Upper lobe of left lung (tissue), 6 donors: ENCODE data around the gene SRGAP3. TPM values are rescaled to one million over a fixed set of nuclear protein-coding genes. Genes with fewer than 3 reads are reported as not detected.

Experiments
- ATAC-seq, 2 donors: fragments of 200-7000 bp; cut with Tn5 transposase; one replicate each; pipeline ENCODE4 v1.9.1; 2022; ENCODE audit warnings: mild to moderate bottlenecking in 2 of 2, moderate library complexity in 2 of 2; ENCODE audit not compliant: low FRiP score in 2 of 2
- DNase-seq, 2 donors: peaks; one replicate each; pipeline ENCODE4 v3.0.0-alpha.2; 2019 to 2020
- H3K27ac ChIP-seq, 4 donors: fragments of 200-600 bp; sonication (generic); one replicate each; pipeline ENCODE4 v1.5.1; 2016 to 2019
- H3K27me3 ChIP-seq, 4 donors: fragments of 200-600 bp; sonication (generic); one replicate each; pipeline ENCODE4 v1.5.1; 2017 to 2019
- H3K36me3 ChIP-seq, 4 donors: fragments of 200-600 bp; sonication (generic); one replicate each; pipeline ENCODE4 v1.5.1; 2016 to 2019
- H3K4me1 ChIP-seq, 4 donors: fragments of 200-600 bp; sonication (generic); one replicate each; pipeline ENCODE4 v1.5.1; 2018 to 2019
- H3K4me3 ChIP-seq, 4 donors: fragments of 200-600 bp; sonication (generic); one replicate each; pipeline ENCODE4 v1.5.1; 2017 to 2019; ENCODE audit warnings: mild to moderate bottlenecking in 2 of 4, moderate library complexity in 1 of 4
- H3K9me3 ChIP-seq, 4 donors: fragments of 200-600 bp; sonication (generic); one replicate each; pipeline ENCODE4 v1.5.1; 2018 to 2019
- EP300 ChIP-seq, 4 donors: sonication (generic); formaldehyde crosslinking; IDR thresholded peaks; one replicate each; pipeline ENCODE4 v1.5.1; 2017; ENCODE audit warnings: antibody characterized with exemption in 4 of 4, control low read depth in 2 of 4
- POLR2A ChIP-seq, 4 donors: fragments of 450-650 bp; IDR thresholded peaks; one replicate each; pipeline ENCODE4 v1.5.1; 2016 to 2017; ENCODE audit warnings: antibody characterized with exemption in 4 of 4, mild to moderate bottlenecking in 2 of 4
- POLR2AphosphoS5 ChIP-seq, 2 donors: sonication (generic); formaldehyde crosslinking; IDR thresholded peaks; one replicate each; pipeline ENCODE4 v1.5.1; 2017; ENCODE audit warnings: antibody characterized with exemption in 2 of 2
- WGBS, 2 donors: methylation state at CpG; one replicate each; pipeline ENCODE4 v1.1.5; 2017 to 2018; 5-methylcytosine and 5-hydroxymethylcytosine counted together
- total RNA-seq, 6 donors: library from RNA; depleted of rRNA in 4 of 6; stranded (reverse); fragments of >200 nt in 4 of 6; gene quantifications; one replicate each; pipeline versions ENCODE4 v1.1.0 to v1.2.1, GENCODE V29; 2016 to 2021
- TF ChIP-seq, protein P1 (sequence below), 6 experiments: fragments of 450-650 bp in 4 of 6; fragments of 200-600 bp in 2 of 6; sonication (generic) in 2 of 6; IDR thresholded peaks; one replicate each; pipeline ENCODE4 v1.5.1; 2016 to 2019; ENCODE audit warnings: antibody characterized with exemption in 6 of 6
- donor health status: DM: no; HTN: no; CAD: no; lungs with moderate emphysema.
- donor health status: DM: no; HTN: yes; CAD: no; lungs with severe emphysema.

Gene SRGAP3
- total RNA-seq, 6 donors from 2014 or later: 4.6 to 29.6 (median 11.4) TPM

DNA sequence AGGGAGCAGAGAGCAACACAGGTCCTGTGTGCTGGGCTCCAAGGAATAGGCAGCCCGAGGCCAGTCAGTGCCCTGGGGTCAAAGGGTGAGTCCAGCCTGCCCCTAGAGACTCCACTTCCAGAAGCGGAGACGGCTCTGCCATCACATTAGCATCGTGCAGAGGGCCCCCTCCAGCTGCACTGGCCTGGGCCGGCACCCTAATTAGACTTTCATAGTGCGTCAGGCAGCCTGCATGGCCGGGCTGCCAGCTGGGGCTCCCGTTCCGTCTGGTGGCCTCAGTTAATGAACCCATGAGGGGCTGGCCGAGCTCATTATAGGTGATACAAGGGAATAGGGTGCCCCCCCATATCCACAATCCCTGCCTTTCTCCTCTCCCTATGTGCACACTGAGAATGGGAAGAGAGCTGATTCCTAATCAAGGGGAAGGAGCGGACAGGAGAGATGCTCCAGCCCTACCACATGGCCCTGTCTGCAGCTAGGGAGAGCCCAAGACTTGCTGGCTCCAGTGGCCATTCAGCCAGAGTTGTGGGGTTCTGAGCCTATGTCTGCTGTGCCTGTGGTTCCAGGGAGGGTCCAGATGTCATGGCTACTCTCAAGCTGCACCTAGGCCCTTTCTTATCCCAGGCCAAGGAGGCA is 128.0 kb downstream of the SRGAP3 start:
- ATAC-seq (no peak), DNase-seq (peak in 1 of 2 donors; percentile 47)
- 71 to 87% methylated on average over 2 to 11 of the region's 11 CpGs for WGBS, 2 donors
- no peaks in the 10 kb centered on the region for H3K27me3 ChIP-seq
- H3K4me1 ChIP-seq: no peaks in the 10 kb centered on the region
- H3K36me3 ChIP-seq: no peaks in the 10 kb centered on the region
- no peak overlapping the region for H3K4me3 ChIP-seq
- H3K9me3 ChIP-seq: no peaks in the 10 kb centered on the region
- TF ChIP-seq, protein P1, sequence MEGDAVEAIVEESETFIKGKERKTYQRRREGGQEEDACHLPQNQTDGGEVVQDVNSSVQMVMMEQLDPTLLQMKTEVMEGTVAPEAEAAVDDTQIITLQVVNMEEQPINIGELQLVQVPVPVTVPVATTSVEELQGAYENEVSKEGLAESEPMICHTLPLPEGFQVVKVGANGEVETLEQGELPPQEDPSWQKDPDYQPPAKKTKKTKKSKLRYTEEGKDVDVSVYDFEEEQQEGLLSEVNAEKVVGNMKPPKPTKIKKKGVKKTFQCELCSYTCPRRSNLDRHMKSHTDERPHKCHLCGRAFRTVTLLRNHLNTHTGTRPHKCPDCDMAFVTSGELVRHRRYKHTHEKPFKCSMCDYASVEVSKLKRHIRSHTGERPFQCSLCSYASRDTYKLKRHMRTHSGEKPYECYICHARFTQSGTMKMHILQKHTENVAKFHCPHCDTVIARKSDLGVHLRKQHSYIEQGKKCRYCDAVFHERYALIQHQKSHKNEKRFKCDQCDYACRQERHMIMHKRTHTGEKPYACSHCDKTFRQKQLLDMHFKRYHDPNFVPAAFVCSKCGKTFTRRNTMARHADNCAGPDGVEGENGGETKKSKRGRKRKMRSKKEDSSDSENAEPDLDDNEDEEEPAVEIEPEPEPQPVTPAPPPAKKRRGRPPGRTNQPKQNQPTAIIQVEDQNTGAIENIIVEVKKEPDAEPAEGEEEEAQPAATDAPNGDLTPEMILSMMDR (IDR thresholded peaks at IDR 0.05): no peak
- TF ChIP-seq POLR2A (IDR thresholded peaks at IDR 0.05) (no peak), POLR2AphosphoS5 (IDR thresholded peaks at IDR 0.05) (no peak), EP300 (IDR thresholded peaks at IDR 0.05) (no peak)
- H3K27ac ChIP-seq: no peak overlapping the region

DNA sequence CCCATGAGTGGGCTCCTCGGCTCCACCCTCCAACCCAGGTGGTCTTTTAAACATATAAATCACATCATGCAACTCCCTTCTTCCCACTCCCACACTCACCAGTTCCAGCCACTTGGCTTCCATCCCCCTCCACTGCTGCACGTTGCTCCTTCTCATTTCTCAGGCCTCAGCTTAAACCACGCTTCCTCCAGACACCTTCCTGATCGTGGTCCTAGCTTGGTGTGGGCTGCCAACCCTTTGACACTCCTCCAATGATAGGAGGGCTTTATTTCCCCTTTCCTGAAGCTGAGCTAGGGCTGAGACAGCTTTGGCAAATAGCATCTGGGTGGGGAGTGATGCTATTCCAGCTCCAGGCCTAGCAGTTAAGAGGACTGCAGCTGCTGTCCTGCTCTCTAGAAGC is 130.1 kb downstream of the SRGAP3 start:
- H3K27ac ChIP-seq: no peak overlapping the region
- H3K36me3 ChIP-seq: no peaks in the 10 kb centered on the region
- no peak overlapping the region for H3K4me3 ChIP-seq
- no peaks in the 10 kb centered on the region for H3K9me3 ChIP-seq
- H3K27me3 ChIP-seq: no peaks in the 10 kb centered on the region
- DNase-seq (no peak), ATAC-seq (no peak)
- no peak for TF ChIP-seq POLR2A (IDR thresholded peaks at IDR 0.05)
- TF ChIP-seq EP300 (IDR thresholded peaks at IDR 0.05): no peak
- TF ChIP-seq, protein P1 (IDR thresholded peaks at IDR 0.05): no peak
- no peak for TF ChIP-seq POLR2AphosphoS5 (IDR thresholded peaks at IDR 0.05)
- no peaks in the 10 kb centered on the region for H3K4me1 ChIP-seq
- WGBS, 2 donors: 51 to 59% methylated on average over 4 of the region's 4 CpGs

DNA sequence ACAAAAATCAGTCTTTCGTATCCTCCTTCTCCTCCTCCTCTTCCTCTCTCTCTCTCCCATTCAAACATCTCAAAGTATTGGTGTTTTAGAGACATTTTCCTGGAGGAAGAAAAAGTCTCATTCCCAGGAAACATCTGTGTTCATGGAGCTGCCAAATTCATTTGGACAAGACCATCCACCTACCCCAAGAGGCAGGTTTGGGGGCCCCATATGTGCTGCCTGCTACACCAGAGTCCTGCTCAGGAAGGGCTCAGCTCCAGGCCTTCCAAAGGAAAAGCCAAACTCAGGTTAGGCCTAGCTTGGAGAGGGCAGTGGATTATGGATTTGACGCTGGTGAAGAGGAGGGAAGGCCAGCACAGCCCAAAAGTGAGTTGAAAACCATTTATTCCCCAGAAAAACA is 131.2 kb downstream of the SRGAP3 start:
- H3K27ac ChIP-seq: no peak overlapping the region
- no peak overlapping the region for H3K4me3 ChIP-seq
- ATAC-seq (no peak), DNase-seq (no peak)
- 67 to 86% methylated on average over 2 of the region's 2 CpGs for WGBS, 2 donors
- no peaks in the 10 kb centered on the region for H3K4me1 ChIP-seq
- no peaks in the 10 kb centered on the region for H3K9me3 ChIP-seq
- H3K36me3 ChIP-seq: no peaks in the 10 kb centered on the region
- H3K27me3 ChIP-seq: no peaks in the 10 kb centered on the region
- TF ChIP-seq, protein P1 (IDR thresholded peaks at IDR 0.05): no peak
- TF ChIP-seq POLR2AphosphoS5 (IDR thresholded peaks at IDR 0.05) (no peak), POLR2A (IDR thresholded peaks at IDR 0.05) (no peak), EP300 (IDR thresholded peaks at IDR 0.05) (no peak)

DNA sequence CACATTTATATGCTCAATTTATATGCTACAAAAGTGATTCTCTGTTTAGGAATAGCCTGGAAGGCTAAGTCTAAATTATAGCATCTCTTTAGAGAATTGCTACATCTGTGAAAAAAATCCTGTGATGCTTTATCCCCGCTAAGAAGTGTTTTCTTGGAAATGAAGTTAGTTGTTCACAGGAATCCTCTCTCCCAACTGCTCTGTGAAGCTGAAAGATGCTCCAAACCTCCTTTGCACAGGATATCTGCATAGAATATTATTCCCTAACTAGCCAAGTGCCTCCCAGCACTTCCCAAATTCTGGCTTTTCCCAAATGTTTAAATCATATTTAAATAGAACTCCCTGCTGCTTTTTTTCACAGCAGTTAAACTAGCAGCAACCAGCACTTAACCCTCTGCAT is 132.2 kb downstream of the SRGAP3 start:
- Histone ChIP-seq H3K27ac (no peak overlapping the region), H3K27me3 (no peaks in the 10 kb centered on the region), H3K36me3 (no peaks in the 10 kb centered on the region), H3K4me3 (no peak overlapping the region), H3K9me3 (no peaks in the 10 kb centered on the region), H3K4me1 (no peaks in the 10 kb centered on the region)
- 85 to 93% methylated on average over 1 of the region's 1 CpG for WGBS, 2 donors
- TF ChIP-seq EP300 (IDR thresholded peaks at IDR 0.05): no peak
- ATAC-seq: no peak
- DNase-seq: no peak

DNA sequence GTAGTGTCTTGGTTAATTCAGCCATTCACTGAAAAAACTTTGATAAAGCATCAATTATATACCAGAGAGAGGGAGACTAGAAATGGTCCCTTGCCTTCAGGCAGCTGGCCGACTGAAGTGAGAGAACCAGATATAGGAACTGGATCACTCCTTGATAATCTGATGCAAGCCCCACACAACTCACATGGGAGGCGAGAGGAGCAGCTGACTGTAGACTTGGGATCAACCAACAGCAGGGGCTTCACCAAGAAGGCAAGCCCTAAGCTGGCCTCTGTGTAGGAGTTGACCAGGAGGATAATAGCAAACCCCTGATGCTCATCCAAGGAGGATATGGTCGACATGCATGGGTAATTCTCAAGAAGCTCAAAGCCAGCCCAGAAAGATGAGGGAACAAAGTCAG is 133.1 kb downstream of the SRGAP3 start:
- 81 to 91% methylated on average over 2 to 3 of the region's 3 CpGs for WGBS, 2 donors
- H3K9me3 ChIP-seq: no peaks in the 10 kb centered on the region
- TF ChIP-seq EP300 (IDR thresholded peaks at IDR 0.05) (no peak), POLR2A (IDR thresholded peaks at IDR 0.05) (no peak), POLR2AphosphoS5 (IDR thresholded peaks at IDR 0.05) (no peak)
- TF ChIP-seq, protein P1 (IDR thresholded peaks at IDR 0.05): no peak
- ATAC-seq: no peak
- no peaks in the 10 kb centered on the region for H3K27me3 ChIP-seq
- no peak overlapping the region for H3K27ac ChIP-seq
- no peaks in the 10 kb centered on the region for H3K4me1 ChIP-seq
- H3K36me3 ChIP-seq: no peaks in the 10 kb centered on the region
- no peak overlapping the region for H3K4me3 ChIP-seq
- DNase-seq: no peak
